RWPE2 (cell line): ENCODE measurements around the gene DCPS.

Experiments
- ATAC-seq: fragments of 200-7000 bp; cut with Tn5 transposase; 3 replicates; pipeline ENCODE4 v1.9.1; 2021; ENCODE audit warnings: low read depth
- DNase-seq: peaks from one replicate; pipeline ENCODE4 v3.0.0-alpha.2; 2020; ENCODE audit warnings: low spot score
- H3K27ac ChIP-seq: fragments of 450-650 bp; 2 replicates; pipeline ENCODE4 v1.5.1; 2017; ENCODE audit warnings: mild to moderate bottlenecking; ENCODE audit not compliant: poor library complexity, severe bottlenecking
- H3K27me3 ChIP-seq: fragments of 250-450 bp; sonication (Bioruptor Pico); 2 replicates; pipeline ENCODE4 v1.5.1; 2021; ENCODE audit warnings: mild to moderate bottlenecking, moderate library complexity; ENCODE audit not compliant: insufficient read depth, poor library complexity, severe bottlenecking
- H3K36me3 ChIP-seq: fragments of 250-450 bp; sonication (Bioruptor Pico); 2 replicates; pipeline ENCODE4 v1.5.1; 2020; ENCODE audit warnings: low read depth, mild to moderate bottlenecking, moderate library complexity
- H3K4me1 ChIP-seq: fragments of 250-450 bp; sonication (Bioruptor Pico); 2 replicates; pipeline ENCODE4 v1.5.1; 2021; ENCODE audit warnings: mild to moderate bottlenecking, moderate library complexity; ENCODE audit not compliant: insufficient read depth, poor library complexity, severe bottlenecking
- H3K4me3 ChIP-seq: fragments of 250-450 bp; sonication (Bioruptor Pico); 2 replicates; pipeline ENCODE4 v1.5.1; 2021; ENCODE audit warnings: mild to moderate bottlenecking, moderate library complexity; ENCODE audit not compliant: severe bottlenecking
- H3K9me3 ChIP-seq: fragments of 250-450 bp; sonication (Bioruptor Pico); 2 replicates; pipeline ENCODE4 v1.5.1; 2021; ENCODE audit warnings: mild to moderate bottlenecking, moderate library complexity; ENCODE audit not compliant: severe bottlenecking
- CTCF ChIP-seq: fragments of 450-650 bp; IDR thresholded peaks from one replicate; pipeline ENCODE4 v1.5.1; 2017; ENCODE audit warnings: mild to moderate bottlenecking, moderate library complexity; ENCODE audit not compliant: poor library complexity, severe bottlenecking

The DCPS gene

GRCh38 chr11:126257764-126258163 lies 46.1 kb upstream of the DCPS start:
- no peak for TF ChIP-seq CTCF
- H3K27ac ChIP-seq = no peak overlapping the region
- DNase-seq (no peak), ATAC-seq (no peak)
- H3K4me1 ChIP-seq = no peaks in the 10 kb centered on the region
- peaks cover 49% of the 10 kb centered on the region for H3K36me3 ChIP-seq
- H3K27me3 ChIP-seq = no peaks in the 10 kb centered on the region
- no peaks in the 10 kb centered on the region for H3K9me3 ChIP-seq
- no peak overlapping the region for H3K4me3 ChIP-seq

- Histone ChIP-seq H3K27me3 (no peaks in the 10 kb centered on the region), H3K36me3 (peaks cover 70% of the 10 kb centered on the region), H3K9me3 (no peaks in the 10 kb centered on the region), H3K4me1 (no peaks in the 10 kb centered on the region), H3K27ac (no peak overlapping the region), H3K4me3 (no peak overlapping the region)
- DNase-seq = no peak
- TF ChIP-seq CTCF = no peak
- no peak for ATAC-seq
Measured at GRCh38 chr11:126262216-126262615, 41.6 kb upstream of the DCPS start.

GRCh38 chr11:126263489-126263888 lies 40.4 kb upstream of the DCPS start:
- no peak overlapping the region for H3K27ac ChIP-seq
- H3K36me3 ChIP-seq = peaks cover 64% of the 10 kb centered on the region
- H3K9me3 ChIP-seq = no peaks in the 10 kb centered on the region
- TF ChIP-seq CTCF = no peak
- ATAC-seq (no peak; the same call in 2 of the 3 replicates), DNase-seq (no peak)
- H3K27me3 ChIP-seq = no peaks in the 10 kb centered on the region
- H3K4me3 ChIP-seq = no peak overlapping the region
- no peaks in the 10 kb centered on the region for H3K4me1 ChIP-seq

- no peaks in the 10 kb centered on the region for H3K27me3 ChIP-seq
- H3K36me3 ChIP-seq = peaks cover 53% of the 10 kb centered on the region
- DNase-seq (no peak), ATAC-seq (no peak)
- H3K4me3 ChIP-seq = no peak overlapping the region
- no peaks in the 10 kb centered on the region for H3K4me1 ChIP-seq
- no peak overlapping the region for H3K27ac ChIP-seq
- TF ChIP-seq CTCF = no peak
- no peaks in the 10 kb centered on the region for H3K9me3 ChIP-seq
Measured at GRCh38 chr11:126265811-126266210, 38.0 kb upstream of the DCPS start.

GRCh38 chr11:126267650-126268049 lies 36.2 kb upstream of the DCPS start:
- Histone ChIP-seq H3K4me3 (peak overlapping the region; percentile 70), H3K9me3 (no peaks in the 10 kb centered on the region), H3K27ac (peak overlapping the region; percentile 36), H3K27me3 (no peaks in the 10 kb centered on the region), H3K4me1 (no peaks in the 10 kb centered on the region), H3K36me3 (peaks cover 51% of the 10 kb centered on the region)
- DNase-seq (no peak), ATAC-seq (no peak)
- no peak for TF ChIP-seq CTCF
